HG02678 (cell line): Measurements from ENCODE around the gene MAP3K6.
A peak's percentile ranks its signal among the peaks of the same experiment; 100 is the strongest.
"Not testable (repeated sequence)": the region's sequence is repeated elsewhere in the genome, so short reads cannot be mapped to it uniquely, and the experiment has no call there.

ENCODE experiments used
- ATAC-seq: cut with Tn5 transposase; IDR thresholded peaks from one replicate; pipeline ENCODE4 v1.9.1; 2021; ENCODE audit warnings: mild to moderate bottlenecking, moderate library complexity; ENCODE audit not compliant: unreplicated experiment

The MAP3K6 gene

GRCh38 chr1:27366411-27367159, at the start of gene MAP3K6:
MAP3K6 (minus strand) TSS chr1:27366961; CDS start chr1:27366597, 364 bp downstream.
- peak; percentile 43 for ATAC-seq

GRCh38 chr1:27414091-27414490, 47.3 kb upstream of the MAP3K6 start:
- no peak for ATAC-seq

- ATAC-seq, result no peak
These were observed 46.2 kb upstream of the MAP3K6 start for GRCh38 chr1:27413004-27413403.

- no peak for ATAC-seq
These were observed 45.7 kb upstream of the MAP3K6 start for GRCh38 chr1:27412502-27412901.

- no peak for ATAC-seq
These were observed 43.9 kb upstream of the MAP3K6 start for GRCh38 chr1:27410709-27411108.

GRCh38 chr1:27409669-27410068, 42.9 kb upstream of the MAP3K6 start:
- no peak for ATAC-seq

GRCh38 chr1:27408151-27408550, 41.4 kb upstream of the MAP3K6 start:
- ATAC-seq, result no peak

- not testable (repeated sequence) for ATAC-seq
These were observed 40.0 kb upstream of the MAP3K6 start for GRCh38 chr1:27406791-27407190.

- no peak for ATAC-seq
These were observed 39.6 kb upstream of the MAP3K6 start for GRCh38 chr1:27406362-27406680.

GRCh38 chr1:27405598-27406361, 39.0 kb upstream of the MAP3K6 start:
- not testable (repeated sequence) for ATAC-seq

- ATAC-seq, result no peak
These were observed 38.3 kb upstream of the MAP3K6 start for GRCh38 chr1:27405074-27405473.

GRCh38 chr1:27403931-27404330, 37.2 kb upstream of the MAP3K6 start:
- no peak for ATAC-seq

GRCh38 chr1:27403065-27403726, 36.4 kb upstream of the MAP3K6 start:
- peak; percentile 55 for ATAC-seq

- no peak for ATAC-seq
These were observed 35.6 kb upstream of the MAP3K6 start for GRCh38 chr1:27402349-27402754.

GRCh38 chr1:27400963-27401341, 34.2 kb upstream of the MAP3K6 start:
- ATAC-seq, result no peak

- no peak for ATAC-seq
These were observed 33.6 kb upstream of the MAP3K6 start for GRCh38 chr1:27400082-27400962.

GRCh38 chr1:27399251-27400025, 32.7 kb upstream of the MAP3K6 start:
- ATAC-seq, result no peak

GRCh38 chr1:27398405-27399149, 31.8 kb upstream of the MAP3K6 start:
- ATAC-seq, result no peak

- ATAC-seq, result no peak
These were observed 31.0 kb upstream of the MAP3K6 start for GRCh38 chr1:27397749-27398148.
